Activated CD8-positive, alpha-beta memory T cell treated with anti-CD3 and anti-CD28 coated beads, Interleukin-2, amount 50 U/mL, for 1 hour (primary cell): ENCODE measurements around the gene PLA2G7.
"Not testable (repeated sequence)": the region's sequence is repeated elsewhere in the genome, so short reads cannot be mapped to it uniquely, and the experiment has no call there.

Source experiments
- DNase-seq: peaks from one replicate; pipeline ENCODE4 v3.0.0-alpha.2; 2020; ENCODE audit errors: extremely low read depth

Gene PLA2G7

GRCh38 chr6:46734867-46735719 is at the start of gene PLA2G7:
Gene PLA2G7 (minus strand): TSS chr6:46735375. CDS start chr6:46722891, 12,484 bp downstream.
- DNase-seq = no peak

GRCh38 chr6:46784535-46784934 is 49.4 kb upstream of the PLA2G7 start:
- DNase-seq = no peak

GRCh38 chr6:46781478-46782378 is 46.6 kb upstream of the PLA2G7 start:
- DNase-seq = no peak

- DNase-seq = no peak
These were observed 42.5 kb upstream of the PLA2G7 start for GRCh38 chr6:46777476-46778346.

GRCh38 chr6:46776070-46776712 is 41.0 kb upstream of the PLA2G7 start:
- no peak for DNase-seq

GRCh38 chr6:46774736-46775135 is 39.6 kb upstream of the PLA2G7 start:
- DNase-seq = not testable (repeated sequence)

GRCh38 chr6:46773201-46773855 is 38.2 kb upstream of the PLA2G7 start:
- DNase-seq = no peak

GRCh38 chr6:46772762-46773161 is 37.6 kb upstream of the PLA2G7 start:
- no peak for DNase-seq

GRCh38 chr6:46772016-46772415 is 36.8 kb upstream of the PLA2G7 start:
- no peak for DNase-seq

- no peak for DNase-seq
These were observed 29.8 kb upstream of the PLA2G7 start for GRCh38 chr6:46764961-46765360.

GRCh38 chr6:46764280-46764679 is 29.1 kb upstream of the PLA2G7 start:
- not testable (repeated sequence) for DNase-seq

- no peak for DNase-seq
These were observed 28.3 kb upstream of the PLA2G7 start for GRCh38 chr6:46763466-46763865.

- no peak for DNase-seq
These were observed 25.8 kb upstream of the PLA2G7 start for GRCh38 chr6:46760925-46761324.

- DNase-seq = no peak
These were observed 24.0 kb upstream of the PLA2G7 start for GRCh38 chr6:46758960-46759753.

GRCh38 chr6:46757214-46757596 is 22.0 kb upstream of the PLA2G7 start:
- DNase-seq = no peak

- no peak for DNase-seq
These were observed 21.5 kb upstream of the PLA2G7 start for GRCh38 chr6:46756469-46757213.

GRCh38 chr6:46755865-46756264 is 20.7 kb upstream of the PLA2G7 start:
- no peak for DNase-seq

- DNase-seq = no peak
These were observed 16.5 kb upstream of the PLA2G7 start for GRCh38 chr6:46751658-46752057.

GRCh38 chr6:46749731-46750130 is 14.6 kb upstream of the PLA2G7 start:
- DNase-seq = no peak
